IMR-90 (cell line): Measurements from ENCODE around the gene CCDC77. TPM values are rescaled to one million over a fixed set of nuclear protein-coding genes. Genes with fewer than 3 reads are reported as not detected.

Experiments
- ATAC-seq: fragments of 200-7000 bp; cut with Tn5 transposase; 2 replicates; pipeline ENCODE4 v1.9.1; 2020; ENCODE audit warnings: low read depth, mild to moderate bottlenecking, moderate library complexity
- BruUV-seq: library from RNA; stranded (reverse); fragments of 400-500 nt; replicated peaks from 2 replicates; lab custom pipeline; 2021; lab: Mats Ljungman, UMichigan
- CTCF ChIA-PET: fragments of 300-600 bp; formaldehyde crosslinking; extraction: SDS; loops from one replicate; lab custom pipeline; 2021; ENCODE audit warnings: antibody characterized with exemption; lab: Yijun Ruan, JAX
- POLR2A ChIA-PET: fragments of 300-600 bp; sonication (Branson Sonifier 250); formaldehyde crosslinking; loops from one replicate; lab custom pipeline; 2022; ENCODE audit warnings: antibody characterized with exemption; ENCODE audit not compliant: unreplicated experiment; lab: Charles Lee
- DNase-seq: peaks from one replicate; pipeline ENCODE4 v3.0.0; 2013
- H2AFZ ChIP-seq: replicated peaks from 2 replicates; pipeline ENCODE3; 2013; ENCODE audit warnings: low read length, mild to moderate bottlenecking; ENCODE audit not compliant: poor library complexity
- H2AK5ac ChIP-seq: 2 replicates; pipeline ENCODE4 v1.6.1; 2013; ENCODE audit warnings: low read depth, low read length, inconsistent platforms
- H2AK9ac ChIP-seq: replicated peaks from 2 replicates; pipeline ENCODE3; 2013; ENCODE audit warnings: mild to moderate bottlenecking, low read depth, low read length, moderate library complexity; ENCODE audit not compliant: poor library complexity
- H2BK120ac ChIP-seq: 2 replicates; pipeline ENCODE4 v1.6.1; 2013; ENCODE audit warnings: low read depth, low read length, inconsistent platforms
- H2BK15ac ChIP-seq: 3 replicates; pipeline ENCODE4 v1.6.1; 2013; ENCODE audit warnings: low read depth, low read length, inconsistent platforms
- H2BK20ac ChIP-seq: 2 replicates; pipeline ENCODE4 v1.6.1; 2013; ENCODE audit warnings: low read depth, mild to moderate bottlenecking, inconsistent platforms, low read length, moderate library complexity
- H2BK5ac ChIP-seq: 2 replicates; pipeline ENCODE4 v1.6.1; 2013; ENCODE audit warnings: mild to moderate bottlenecking, low read depth, low read length, inconsistent platforms; ENCODE audit not compliant: poor library complexity, severe bottlenecking
- H3K14ac ChIP-seq: replicated peaks from 2 replicates; pipeline ENCODE4 v1.6.1; 2013; ENCODE audit warnings: low read depth, low read length, inconsistent platforms
- H3K18ac ChIP-seq: 2 replicates; pipeline ENCODE4 v1.6.1; 2013; ENCODE audit warnings: low read depth, low read length, control low read depth
- H3K23ac ChIP-seq: 2 replicates; pipeline ENCODE4 v1.6.1; 2013; ENCODE audit warnings: low read depth, low read length, inconsistent platforms
- H3K27ac ChIP-seq: 2 replicates; pipeline ENCODE4 v1.5.1; 2013; ENCODE audit warnings: mild to moderate bottlenecking, control low read depth, low read length; ENCODE audit not compliant: insufficient read depth
- H3K27me3 ChIP-seq: 2 replicates; pipeline ENCODE4 v1.6.1; 2013; ENCODE audit warnings: low read length; ENCODE audit not compliant: control insufficient read depth, insufficient read depth
- H3K36me3 ChIP-seq: 2 replicates; pipeline ENCODE4 v1.6.1; 2013; ENCODE audit warnings: low read length, mixed read lengths; ENCODE audit not compliant: control insufficient read depth, insufficient read depth
- H3K4ac ChIP-seq: 2 replicates; pipeline ENCODE4 v1.6.1; 2013; ENCODE audit warnings: low read depth, low read length, inconsistent platforms
- H3K4me1 ChIP-seq: 2 replicates; pipeline ENCODE4 v1.6.1; 2013; ENCODE audit warnings: low read length, mixed read lengths; ENCODE audit not compliant: control insufficient read depth, insufficient read depth
- H3K4me2 ChIP-seq: 2 replicates; pipeline ENCODE4 v1.6.1; 2013; ENCODE audit warnings: low read depth, mild to moderate bottlenecking, control low read depth, low read length, moderate library complexity
- H3K4me3 ChIP-seq: 2 replicates; pipeline ENCODE4 v1.5.1; 2013; ENCODE audit warnings: low read depth, mild to moderate bottlenecking, control low read depth, low read length, moderate library complexity; ENCODE audit not compliant: insufficient read depth
- H3K56ac ChIP-seq: 2 replicates; pipeline ENCODE4 v1.6.1; 2013; ENCODE audit warnings: low read length, inconsistent platforms; ENCODE audit not compliant: insufficient read depth; ENCODE audit errors: extremely low read depth
- H3K79me1 ChIP-seq, 2 experiments: 2 replicates each; pipeline ENCODE4 v1.6.1; 2013; ENCODE audit warnings: low read length in 2 of 2, inconsistent platforms in 1 of 2, low read depth in 1 of 2
- H3K9ac ChIP-seq: 2 replicates; pipeline ENCODE4 v1.6.1; 2013; ENCODE audit warnings: low read depth, low read length, control low read depth
- H3K9me1 ChIP-seq: 2 replicates; pipeline ENCODE4 v1.6.1; 2013; ENCODE audit warnings: low read length, inconsistent platforms; ENCODE audit not compliant: insufficient read depth
- H3K9me3 ChIP-seq: 2 replicates; pipeline ENCODE4 v1.6.1; 2013; ENCODE audit warnings: low read length; ENCODE audit not compliant: control insufficient read depth, insufficient read depth
- H4K20me1 ChIP-seq: 2 replicates; pipeline ENCODE4 v1.6.1; 2013; ENCODE audit warnings: low read length, inconsistent platforms; ENCODE audit not compliant: insufficient read depth
- H4K5ac ChIP-seq: 2 replicates; pipeline ENCODE4 v1.6.1; 2013; ENCODE audit warnings: mild to moderate bottlenecking, low read depth, low read length, control low read depth
- H4K8ac ChIP-seq, 2 experiments: 2 replicates each; pipeline ENCODE4 v1.6.1; 2013; ENCODE audit warnings: low read depth in 2 of 2, low read length in 2 of 2, control low read depth in 1 of 2, inconsistent platforms in 1 of 2
- H4K91ac ChIP-seq: 2 replicates; pipeline ENCODE4 v1.6.1; 2013; ENCODE audit warnings: low read depth, low read length, inconsistent platforms; ENCODE audit not compliant: insufficient read depth
- BHLHE40 ChIP-seq: fragments of 150-350 bp; IDR thresholded peaks from 2 replicates; pipeline ENCODE4 v1.6.1; 2016; ENCODE audit warnings: mild to moderate bottlenecking, low read depth, low read length
- CEBPB ChIP-seq: IDR thresholded peaks from 2 replicates; pipeline ENCODE4 v1.6.1; 2012; ENCODE audit warnings: low read depth, low read length, improper control_type of control experiment
- CHD1 ChIP-seq: IDR thresholded peaks from 2 replicates; pipeline ENCODE4 v1.6.1; 2012; ENCODE audit warnings: low read depth, low read length, improper control_type of control experiment
- FOS ChIP-seq: fragments of 150-350 bp; IDR thresholded peaks from 2 replicates; pipeline ENCODE4 v1.6.1; 2016; ENCODE audit warnings: low read depth, low read length
- MXI1 ChIP-seq: IDR thresholded peaks from 2 replicates; pipeline ENCODE4 v1.6.1; 2012; ENCODE audit warnings: low read depth, mild to moderate bottlenecking, low read length, moderate library complexity, borderline replicate concordance
- NFE2L2 ChIP-seq: fragments of 150-350 bp; IDR thresholded peaks from 2 replicates; pipeline ENCODE4 v1.6.1; 2016; ENCODE audit warnings: low read depth, mild to moderate bottlenecking, low read length
- POLR2A ChIP-seq: IDR thresholded peaks from 2 replicates; pipeline ENCODE4 v1.6.1; 2012; ENCODE audit warnings: mild to moderate bottlenecking, low read depth, low read length
- RCOR1 ChIP-seq: IDR thresholded peaks from 2 replicates; pipeline ENCODE4 v1.6.1; 2012; ENCODE audit warnings: mild to moderate bottlenecking, low read length, improper control_type of control experiment; ENCODE audit not compliant: insufficient replicate concordance
- RFX5 ChIP-seq: IDR thresholded peaks from 2 replicates; pipeline ENCODE4 v1.8.0; 2012; ENCODE audit warnings: low read depth, mild to moderate bottlenecking, low read length, moderate library complexity
- SMC3 ChIP-seq: fragments of 150-350 bp; IDR thresholded peaks from 2 replicates; pipeline ENCODE4 v1.6.1; 2016; ENCODE audit warnings: low read depth, mild to moderate bottlenecking, antibody characterized with exemption, low read length, moderate library complexity
- WGBS, 2 experiments: methylation state at CpG; one replicate each; pipeline versions ENCODE4 v1.1.5 to v1.1.7; 2013; ENCODE audit warnings: missing lambda C conversion rate in 2 of 2; ENCODE audit not compliant: insufficient read length in 1 of 2; ENCODE audit errors: extremely low coverage in 2 of 2; 5-methylcytosine and 5-hydroxymethylcytosine counted together
- dilution Hi-C: fragments of 300-500 bp; cut with HindIII; formaldehyde crosslinking; loops from one replicate; pipeline ENCODE4 v1.14.3; 2018; ENCODE audit warnings: low sequenced_read_pairs; ENCODE audit not compliant: unreplicated experiment
- in situ Hi-C: fragments of 300-500 bp; cut with MboI; formaldehyde crosslinking; loops from 3 replicates; pipeline ENCODE4 v1.14.3; 2019; ENCODE audit warnings: low sequenced_read_pairs, inconsistent platforms, mixed read lengths
- intact Hi-C: fragments of 100-400 bp; cut with micrococcal nuclease; formaldehyde crosslinking; loops from 2 replicates; pipeline ENCODE4 v1.10.0; 2022
- polyA plus RNA-seq, 3 experiments: library from polyadenylated mRNA; depleted of rRNA; stranded (reverse); fragments of >200 nt; gene quantifications; 2 replicates each; pipeline ENCODE4 v1.2.3, GENCODE V29; 2012; ENCODE audit warnings: low replicate concordance in 1 of 3
- total RNA-seq: library from RNA; depleted of rRNA; stranded (reverse); fragments of >200 nt; gene quantifications from 2 replicates; pipeline ENCODE4 v1.2.3, GENCODE V29; 2012
- TF ChIP-seq, protein P1 (sequence below): conservative IDR thresholded peaks from 2 replicates; pipeline ENCODE4 v1.5.1; 2012; ENCODE audit warnings: mild to moderate bottlenecking, low read depth, low read length, improper control_type of control experiment
- TF ChIP-seq, protein P2 (sequence below): fragments of 150-350 bp; IDR thresholded peaks from 2 replicates; pipeline ENCODE4 v1.6.1; 2017; ENCODE audit warnings: mild to moderate bottlenecking, antibody characterized with exemption, low read length, low read depth

CCDC77 gene
- total and polyA plus RNA-seq, 2 of the 4 experiments (the other 2 are of a cell fraction): 6.6 to 7.2 TPM

DNA sequence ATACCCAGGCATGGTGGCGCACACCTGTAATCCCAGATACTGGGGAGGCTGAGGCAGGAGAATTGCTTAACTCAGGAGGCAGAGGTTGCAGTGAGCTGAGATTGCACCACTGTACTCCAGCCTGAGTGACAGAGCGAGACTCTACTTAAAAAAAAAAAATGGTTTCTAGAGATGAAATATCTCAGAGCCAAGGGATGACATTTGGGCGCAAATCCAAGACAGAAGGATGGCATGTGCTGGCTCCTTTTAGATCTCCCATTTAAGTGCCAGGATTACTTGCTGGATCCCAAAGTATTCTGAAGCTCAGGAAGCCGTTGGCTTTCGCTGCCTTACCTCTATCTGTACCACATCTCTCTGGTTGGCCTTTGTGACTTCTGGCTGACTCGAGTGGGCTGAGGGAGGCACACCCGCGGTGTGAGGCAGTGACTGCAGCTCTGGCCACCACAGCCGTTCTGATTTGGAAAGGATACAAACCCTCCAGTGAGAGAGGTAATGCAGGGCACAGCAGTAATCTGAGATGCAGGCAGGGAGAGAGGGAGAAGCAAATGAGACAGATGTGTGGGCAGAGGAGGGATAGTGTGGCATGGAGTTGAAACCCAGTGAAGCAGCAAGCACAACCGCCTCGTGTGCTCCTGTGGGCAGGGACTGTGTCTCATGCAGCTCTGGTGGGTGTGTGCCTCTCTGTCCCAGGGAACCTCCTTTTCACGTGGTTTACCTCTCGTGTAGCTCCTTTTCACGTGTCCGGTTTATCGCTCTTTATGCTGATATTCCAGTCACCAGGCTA lies 63.2 kb downstream of the CCDC77 start:
- ChIA-PET POLR2A (no interaction called here), CTCF (interaction anchor here (0.7 kb wide), 1 partner anchor 11 kb away, joined by 3 read pairs; no protein-coding TSS in a partner anchor)

More for the DNA sequence above, 63.2 kb downstream of the CCDC77 start:
- Histone ChIP-seq H3K14ac (no peak overlapping the region), H3K36me3 (no peaks in the 10 kb centered on the region), H2BK5ac (no peak overlapping the region), H3K18ac (no peak overlapping the region), H3K79me1 (no peaks in the 10 kb centered on the region), H3K56ac (no peak overlapping the region), H2BK20ac (no peak overlapping the region), H3K4me3 (no peak overlapping the region), H2AFZ (no peak overlapping the region), H2BK15ac (no peak overlapping the region), H4K20me1 (0 out of 2 replicates have a peak, but pooled peaks cover 2% of the 10 kb centered on the region), H3K4ac (no peak overlapping the region), H3K9me1 (no peaks in the 10 kb centered on the region), H3K9ac (no peak overlapping the region), H3K4me2 (no peak overlapping the region), H4K8ac (no peak overlapping the region), H2AK5ac (no peak overlapping the region), H3K23ac (no peak overlapping the region), H3K4me1 (no peaks in the 10 kb centered on the region), H4K5ac (no peak overlapping the region), H3K9me3 (no peaks in the 10 kb centered on the region; the same call in 1 of the 2 replicates), H2BK120ac (no peak overlapping the region), H2AK9ac (no peak overlapping the region), H3K27me3 (peaks cover 64% of the 10 kb centered on the region), H3K27ac (no peak overlapping the region), H4K91ac (no peak overlapping the region)
- in situ Hi-C loops (no loop called here), intact Hi-C loops (no loop called here), dilution Hi-C loops (no loop called here)
- DNase-seq (no peak), ATAC-seq (no peak)
- 59% methylated on average over 11 of the region's 16 CpGs; no CpG with 5 or more reads in 1 of the 2 experiments for WGBS, 2 experiments
- BruUV-seq: no TSS peak
- TF ChIP-seq POLR2A: no peak
- TF ChIP-seq MXI1: no peak
- no peak for TF ChIP-seq FOS
- TF ChIP-seq, protein P1, sequence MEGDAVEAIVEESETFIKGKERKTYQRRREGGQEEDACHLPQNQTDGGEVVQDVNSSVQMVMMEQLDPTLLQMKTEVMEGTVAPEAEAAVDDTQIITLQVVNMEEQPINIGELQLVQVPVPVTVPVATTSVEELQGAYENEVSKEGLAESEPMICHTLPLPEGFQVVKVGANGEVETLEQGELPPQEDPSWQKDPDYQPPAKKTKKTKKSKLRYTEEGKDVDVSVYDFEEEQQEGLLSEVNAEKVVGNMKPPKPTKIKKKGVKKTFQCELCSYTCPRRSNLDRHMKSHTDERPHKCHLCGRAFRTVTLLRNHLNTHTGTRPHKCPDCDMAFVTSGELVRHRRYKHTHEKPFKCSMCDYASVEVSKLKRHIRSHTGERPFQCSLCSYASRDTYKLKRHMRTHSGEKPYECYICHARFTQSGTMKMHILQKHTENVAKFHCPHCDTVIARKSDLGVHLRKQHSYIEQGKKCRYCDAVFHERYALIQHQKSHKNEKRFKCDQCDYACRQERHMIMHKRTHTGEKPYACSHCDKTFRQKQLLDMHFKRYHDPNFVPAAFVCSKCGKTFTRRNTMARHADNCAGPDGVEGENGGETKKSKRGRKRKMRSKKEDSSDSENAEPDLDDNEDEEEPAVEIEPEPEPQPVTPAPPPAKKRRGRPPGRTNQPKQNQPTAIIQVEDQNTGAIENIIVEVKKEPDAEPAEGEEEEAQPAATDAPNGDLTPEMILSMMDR: no peak
- TF ChIP-seq, protein P2, sequence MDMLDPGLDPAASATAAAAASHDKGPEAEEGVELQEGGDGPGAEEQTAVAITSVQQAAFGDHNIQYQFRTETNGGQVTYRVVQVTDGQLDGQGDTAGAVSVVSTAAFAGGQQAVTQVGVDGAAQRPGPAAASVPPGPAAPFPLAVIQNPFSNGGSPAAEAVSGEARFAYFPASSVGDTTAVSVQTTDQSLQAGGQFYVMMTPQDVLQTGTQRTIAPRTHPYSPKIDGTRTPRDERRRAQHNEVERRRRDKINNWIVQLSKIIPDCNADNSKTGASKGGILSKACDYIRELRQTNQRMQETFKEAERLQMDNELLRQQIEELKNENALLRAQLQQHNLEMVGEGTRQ: no peak
- TF ChIP-seq CEBPB: no peak
- TF ChIP-seq RFX5: no peak
- TF ChIP-seq NFE2L2: no peak
- no peak for TF ChIP-seq CHD1
- TF ChIP-seq RCOR1: no peak
- no peak for TF ChIP-seq BHLHE40
- TF ChIP-seq SMC3: no peak
